GM12874 (cell line): ENCODE measurements around the gene BRINP1.

Source experiments
- CTCF ChIP-seq: IDR thresholded peaks from 2 replicates; pipeline ENCODE4 v1.5.1; 2011; ENCODE audit warnings: low read depth, mild to moderate bottlenecking, control low read depth, low read length, moderate library complexity; ENCODE audit not compliant: insufficient read depth

Gene BRINP1

GRCh38 chr9:119339056-119339455 lies 30.2 kb downstream of the BRINP1 start:
- TF ChIP-seq CTCF: no peak

- TF ChIP-seq CTCF: no peak
These were observed 31.7 kb downstream of the BRINP1 start for GRCh38 chr9:119337573-119337972.

GRCh38 chr9:119334745-119335144 lies 34.5 kb downstream of the BRINP1 start:
- no peak for TF ChIP-seq CTCF

GRCh38 chr9:119333507-119334229 lies 35.6 kb downstream of the BRINP1 start:
- TF ChIP-seq CTCF: no peak

GRCh38 chr9:119332522-119332921 lies 36.7 kb downstream of the BRINP1 start:
- TF ChIP-seq CTCF: no peak

- no peak for TF ChIP-seq CTCF
These were observed 47.1 kb downstream of the BRINP1 start for GRCh38 chr9:119322184-119322583.

- TF ChIP-seq CTCF: no peak
These were observed 50.9 kb downstream of the BRINP1 start for GRCh38 chr9:119318371-119318770.

GRCh38 chr9:119313846-119314245 lies 55.4 kb downstream of the BRINP1 start:
- no peak for TF ChIP-seq CTCF
